Keratinocyte (primary cell): ENCODE data around the gene GRB14. TPM values are rescaled to one million over a fixed set of nuclear protein-coding genes. Genes with fewer than 3 reads are reported as not detected.
A peak's percentile ranks its signal among the peaks of the same experiment; 100 is the strongest.

ENCODE experiments used
- DNase-seq: peaks from one replicate; pipeline ENCODE4 v3.0.0-alpha.2; 2011; ENCODE audit warnings: low read depth, missing footprints, low spot score
- FAIRE-seq: peaks from 2 replicates; lab custom pipeline; 2011; peaks lifted over from hg19 to GRCh38; lab: Jason Lieb, UNC
- H2AFZ ChIP-seq: 2 replicates; pipeline ENCODE4 v1.6.0; 2012; ENCODE audit warnings: low read length, control low read depth, inconsistent platforms; ENCODE audit not compliant: control insufficient read depth
- H3K27ac ChIP-seq: 2 replicates; pipeline ENCODE4 v1.5.1; 2011; ENCODE audit warnings: low read length; ENCODE audit not compliant: control insufficient read depth, insufficient read depth
- H3K27me3 ChIP-seq: 3 replicates; pipeline ENCODE4 v1.6.0; 2011; ENCODE audit warnings: low read length; ENCODE audit not compliant: control insufficient read depth, insufficient read depth; ENCODE audit errors: extremely low read depth
- H3K36me3 ChIP-seq, 2 experiments: 2 replicates in 1 of 2; 3 replicates in 1 of 2; pipeline ENCODE4 v1.5.1; 2011; ENCODE audit warnings: low read length in 2 of 2, mild to moderate bottlenecking in 1 of 2; ENCODE audit not compliant: control insufficient read depth in 2 of 2, insufficient read depth in 2 of 2; ENCODE audit errors: extremely low read depth in 1 of 2
- H3K4me1 ChIP-seq: 3 replicates; pipeline ENCODE4 v1.5.1; 2011; ENCODE audit warnings: low read length; ENCODE audit not compliant: control insufficient read depth, insufficient read depth; ENCODE audit errors: extremely low read depth
- H3K4me2 ChIP-seq: 3 replicates; pipeline ENCODE4 v1.6.0; 2011; ENCODE audit warnings: low read depth, low read length; ENCODE audit not compliant: control insufficient read depth, insufficient read depth; ENCODE audit errors: extremely low read depth
- H3K4me3 ChIP-seq, 3 experiments: fragments of 200-600 bp in 1 of 3; sonication (generic) in 1 of 3; 2 replicates in 2 of 3; 3 replicates in 1 of 3; pipeline ENCODE4 v1.5.1; 2011 to 2016; ENCODE audit warnings: low read length in 3 of 3, mild to moderate bottlenecking in 3 of 3, control low read depth in 2 of 3, inconsistent platforms in 1 of 3, low read depth in 1 of 3, mixed read lengths in 1 of 3, mixed run types in 1 of 3, moderate library complexity in 1 of 3; ENCODE audit not compliant: control insufficient read depth in 2 of 3, insufficient read depth in 2 of 3; ENCODE audit errors: extremely low read depth in 1 of 3
- H3K79me2 ChIP-seq: 2 replicates; pipeline ENCODE4 v1.6.0; 2012; ENCODE audit warnings: low read length; ENCODE audit not compliant: control insufficient read depth, insufficient read depth
- H3K9ac ChIP-seq: 3 replicates; pipeline ENCODE4 v1.6.0; 2011; ENCODE audit warnings: low read length; ENCODE audit not compliant: control insufficient read depth, insufficient read depth; ENCODE audit errors: extremely low read depth
- H3K9me1 ChIP-seq: 3 replicates; pipeline ENCODE4 v1.6.0; 2011; ENCODE audit warnings: low read length; ENCODE audit not compliant: control insufficient read depth, insufficient read depth; ENCODE audit errors: extremely low read depth
- H3K9me3 ChIP-seq: 2 replicates; pipeline ENCODE4 v1.5.1; 2012; ENCODE audit warnings: low read depth, low read length; ENCODE audit not compliant: control insufficient read depth
- H4K20me1 ChIP-seq: 3 replicates; pipeline ENCODE4 v1.6.0; 2011; ENCODE audit warnings: low read length; ENCODE audit not compliant: control insufficient read depth, insufficient read depth; ENCODE audit errors: extremely low read depth
- CTCF ChIP-seq, 3 experiments: IDR thresholded peaks in 1 of 3; conservative IDR thresholded peaks in 1 of 3; optimal IDR thresholded peaks in 1 of 3; 2 replicates in 2 of 3; 3 replicates in 1 of 3; pipeline versions ENCODE3 to v1.5.1; 2011; ENCODE audit warnings: low read length in 3 of 3, mild to moderate bottlenecking in 3 of 3, moderate library complexity in 2 of 3, control low read depth in 1 of 3, inconsistent platforms in 1 of 3; ENCODE audit not compliant: insufficient read depth in 2 of 3; ENCODE audit errors: extremely low read depth in 1 of 3
- EZH2 ChIP-seq: IDR thresholded peaks from one replicate; pipeline ENCODE4 v1.6.1; 2012; ENCODE audit warnings: inconsistent platforms, mild to moderate bottlenecking, low read length, moderate library complexity
- dilution Hi-C: fragments of 300-500 bp; cut with MboI; formaldehyde crosslinking; loops from one replicate; pipeline ENCODE4 v1.7.0; 2020; ENCODE audit warnings: low sequenced_read_pairs; ENCODE audit not compliant: extremely low pct_ligation_motif_present
- polyA minus RNA-seq, 3 experiments: library from RNA; depleted of rRNA, polyadenylated mRNA; stranded (reverse); fragments of >200 nt; gene quantifications; 1 replicate in 1 of 3; 2 replicates in 1 of 3; 3 replicates in 1 of 3; pipeline ENCODE4 v1.2.3, GENCODE V29; 2011
- polyA plus RNA-seq, 5 experiments: library from polyadenylated mRNA; depleted of rRNA in 3 of 5; stranded (reverse) in 3 of 5; stranded (forward) in 1 of 5; unstranded in 1 of 5; fragments of >200 nt; gene quantifications; 1 replicate in 1 of 5; 2 replicates in 3 of 5; 3 replicates in 1 of 5; pipeline versions ENCODE4 v1.2.1 to v1.2.3, GENCODE V29; 2011 to 2012; ENCODE audit warnings: missing spikeins in 2 of 5, low read depth in 1 of 5, low replicate concordance in 1 of 5

Gene GRB14
- polyA plus RNA-seq (1.4 to 4.2 TPM (median 2.3 TPM) in 3 replicates), polyA minus RNA-seq (0.30 to 1.9 TPM (median 0.73 TPM) in 3 replicates)
- 15.0 TPM for polyA plus RNA-seq (2011; ENCODE audit: low read depth)
- polyA plus RNA-seq (2011; cell fraction: cytosol; rRNA removed), result 2.1 and 3.0 TPM in 2 replicates
- 4.6 and 7.7 TPM in 2 replicates for polyA plus RNA-seq (2011; cell fraction: nucleus; rRNA removed)
- 3.2 and 3.5 TPM in 2 replicates for polyA plus RNA-seq (2012; ENCODE audit: low replicate concordance)
- 2.3 TPM for polyA minus RNA-seq (2011; cell fraction: cytosol; rRNA and poly(A)+ RNA removed)
- 1.2 and 1.9 TPM in 2 replicates for polyA minus RNA-seq (2011; cell fraction: nucleus; rRNA and poly(A)+ RNA removed)

GRCh38 chr2:164620873-164621763 is at the start of gene GRB14:
GRB14 (minus strand) TSS chr2:164621482; CDS start chr2:164621309, 173 bp downstream.
- TF ChIP-seq EZH2 (no peak), CTCF (optimal IDR thresholded peaks at IDR 0.05 in 1 of 3, IDR thresholded peaks at IDR 0.05 in 1 of 3, conservative IDR thresholded peaks at IDR 0.05 in 1 of 3; ENCODE audit: extremely low read depth in 1 of 3, insufficient read depth in 2 of 3, low read length in 3 of 3) (peak in 1 of 3 experiments; percentile 3)
- H3K9ac ChIP-seq, result peak within 1 kb of the TSS; percentile 62

GRCh38 chr2:164669291-164669690 is 48.0 kb upstream of the GRB14 start:
- no peak for TF ChIP-seq EZH2
- Histone ChIP-seq H3K9me1 (no peaks in the 10 kb centered on the region), H3K4me2 (no peak overlapping the region), H3K36me3 (no peaks in the 10 kb centered on the region), H3K79me2 (no peaks in the 10 kb centered on the region), H3K27me3 (no peaks in the 10 kb centered on the region), H3K4me1 (no peaks in the 10 kb centered on the region), H3K9me3 (no peaks in the 10 kb centered on the region), H3K9ac (no peak overlapping the region), H3K27ac (no peak overlapping the region), H4K20me1 (no peaks in the 10 kb centered on the region), H3K4me3 (no peak overlapping the region), H2AFZ (no peak overlapping the region)
- dilution Hi-C loops, result no loop called here
- FAIRE-seq, result no peak
- no peak for DNase-seq

More at GRCh38 chr2:164620873-164621763, at the start of gene GRB14:
- no peak for FAIRE-seq
- H3K36me3 ChIP-seq, result no peaks in the 10 kb centered on the region
- peak within 1 kb of the TSS; percentile 8 for H3K27ac ChIP-seq
- H4K20me1 ChIP-seq, result no peaks in the 10 kb centered on the region
- dilution Hi-C loops, result no loop called here
- peak within 1 kb of the TSS; percentile 94 for H3K4me2 ChIP-seq
- peaks cover 17% of the 10 kb centered on the region for H3K4me1 ChIP-seq
- H3K9me3 ChIP-seq, result no peaks in the 10 kb centered on the region
- no peaks in the 10 kb centered on the region for H3K79me2 ChIP-seq
- peak within 1 kb of the TSS; percentile 61 to 75 (median 73) for H3K4me3 ChIP-seq
- H2AFZ ChIP-seq, result peak within 1 kb of the TSS; percentile 82
- no peaks in the 10 kb centered on the region for H3K9me1 ChIP-seq
- H3K27me3 ChIP-seq, result no peaks in the 10 kb centered on the region
- no peak for DNase-seq
